ENCODE results near the gene NDUFC2. TPM values are rescaled to one million over a fixed set of nuclear protein-coding genes. Genes with fewer than 3 reads are reported as not detected.

NDUFC2 gene
- 233 and 240 TPM in 2 replicates for total RNA-seq (ENCODE audit: low replicate concordance)
- long read RNA-seq, transcript NDUFC2-201 (3 exons, 2,518 nt) = major isoform, 98 of 128 reads
- long read RNA-seq, partial matches to known transcripts = 0 of 128 reads
- long read RNA-seq, other reads (novel, unspliced or antisense) = 29 of 128 reads

GRCh38 chr11:78079232-78080083 lies at the start of gene NDUFC2:
Gene NDUFC2 (minus strand): TSS chr11:78079862. CDS start chr11:78079744, 118 bp downstream.
- H3K4me3 Mint-ChIP-seq = peak within 1 kb of the TSS; percentile 96
- no peaks in the 10 kb centered on the region for H3K9me3 Mint-ChIP-seq
- DNase-seq (ENCODE audit: extremely low spot score, unreplicated experiment) = peak; percentile 84
- peak within 1 kb of the TSS; percentile 89 for H3K27ac Mint-ChIP-seq
- H3K27me3 Mint-ChIP-seq = peaks cover 3% of the 10 kb centered on the region
- peaks cover 16% of the 10 kb centered on the region for H3K36me3 Mint-ChIP-seq
- TF ChIP-seq CTCF (conservative IDR thresholded peaks at IDR 0.05) = peak; percentile 31
- H3K4me1 Mint-ChIP-seq (ENCODE audit: unreplicated experiment) = peaks cover 22% of the 10 kb centered on the region

- Mint-ChIP-seq H3K4me1 (ENCODE audit: unreplicated experiment) (peaks cover 5% of the 10 kb centered on the region), H3K4me3 (no peak overlapping the region), H3K36me3 (peaks cover 13% of the 10 kb centered on the region), H3K27ac (no peak overlapping the region), H3K9me3 (no peaks in the 10 kb centered on the region), H3K27me3 (no peaks in the 10 kb centered on the region)
- no peak for TF ChIP-seq CTCF (conservative IDR thresholded peaks at IDR 0.05)
- no peak for DNase-seq (ENCODE audit: extremely low spot score, unreplicated experiment)
Observed at GRCh38 chr11:78127403-78127802, 47.7 kb upstream of the NDUFC2 start.

- no peak overlapping the region for H3K4me3 Mint-ChIP-seq
- no peaks in the 10 kb centered on the region for H3K4me1 Mint-ChIP-seq (ENCODE audit: unreplicated experiment)
- H3K36me3 Mint-ChIP-seq = peaks cover 29% of the 10 kb centered on the region
- DNase-seq (ENCODE audit: extremely low spot score, unreplicated experiment) = no peak
- no peaks in the 10 kb centered on the region for H3K27me3 Mint-ChIP-seq
- TF ChIP-seq CTCF (conservative IDR thresholded peaks at IDR 0.05) = no peak
- no peak overlapping the region for H3K27ac Mint-ChIP-seq
- no peaks in the 10 kb centered on the region for H3K9me3 Mint-ChIP-seq
Observed at GRCh38 chr11:78112582-78113275, 33.1 kb upstream of the NDUFC2 start.

GRCh38 chr11:78111298-78111697 lies 31.6 kb upstream of the NDUFC2 start:
- no peak for TF ChIP-seq CTCF (conservative IDR thresholded peaks at IDR 0.05)
- Mint-ChIP-seq H3K36me3 (peaks cover 26% of the 10 kb centered on the region), H3K4me3 (no peak overlapping the region), H3K4me1 (ENCODE audit: unreplicated experiment) (no peaks in the 10 kb centered on the region), H3K9me3 (no peaks in the 10 kb centered on the region), H3K27me3 (no peaks in the 10 kb centered on the region), H3K27ac (no peak overlapping the region)
- no peak for DNase-seq (ENCODE audit: extremely low spot score, unreplicated experiment)

- Mint-ChIP-seq H3K4me3 (no peak overlapping the region), H3K27me3 (no peaks in the 10 kb centered on the region), H3K27ac (no peak overlapping the region), H3K36me3 (peaks cover 26% of the 10 kb centered on the region), H3K4me1 (ENCODE audit: unreplicated experiment) (no peaks in the 10 kb centered on the region), H3K9me3 (no peaks in the 10 kb centered on the region)
- DNase-seq (ENCODE audit: extremely low spot score, unreplicated experiment) = no peak
- TF ChIP-seq CTCF (conservative IDR thresholded peaks at IDR 0.05) = no peak
Observed at GRCh38 chr11:78110830-78111229, 31.2 kb upstream of the NDUFC2 start.
